ENCODE results near the gene PDCD11.
"Not testable (repeated sequence)": the region's sequence is repeated elsewhere in the genome, so short reads cannot be mapped to it uniquely, and the experiment has no call there.

DNA sequence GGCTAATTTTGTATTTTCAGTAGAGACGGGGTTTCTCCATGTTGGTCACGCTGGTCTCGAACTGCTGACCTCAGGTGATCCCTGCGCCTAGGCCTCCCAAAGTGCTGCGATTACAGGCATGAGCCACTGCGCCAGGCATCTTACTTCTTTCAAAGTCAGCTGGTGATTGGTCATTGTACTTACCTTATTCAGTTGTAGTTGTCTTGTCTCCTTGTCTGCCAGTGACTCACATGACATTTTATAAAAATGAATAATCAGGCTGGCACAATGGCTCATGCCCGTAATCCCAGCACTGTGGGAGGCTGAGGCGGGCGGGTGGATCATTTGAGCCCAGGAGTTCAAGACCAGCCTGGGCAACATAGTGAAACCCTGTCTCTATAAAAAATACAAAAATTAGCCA, 35.6 kb upstream of the PDCD11 start:
- TF ChIP-seq, protein P1, sequence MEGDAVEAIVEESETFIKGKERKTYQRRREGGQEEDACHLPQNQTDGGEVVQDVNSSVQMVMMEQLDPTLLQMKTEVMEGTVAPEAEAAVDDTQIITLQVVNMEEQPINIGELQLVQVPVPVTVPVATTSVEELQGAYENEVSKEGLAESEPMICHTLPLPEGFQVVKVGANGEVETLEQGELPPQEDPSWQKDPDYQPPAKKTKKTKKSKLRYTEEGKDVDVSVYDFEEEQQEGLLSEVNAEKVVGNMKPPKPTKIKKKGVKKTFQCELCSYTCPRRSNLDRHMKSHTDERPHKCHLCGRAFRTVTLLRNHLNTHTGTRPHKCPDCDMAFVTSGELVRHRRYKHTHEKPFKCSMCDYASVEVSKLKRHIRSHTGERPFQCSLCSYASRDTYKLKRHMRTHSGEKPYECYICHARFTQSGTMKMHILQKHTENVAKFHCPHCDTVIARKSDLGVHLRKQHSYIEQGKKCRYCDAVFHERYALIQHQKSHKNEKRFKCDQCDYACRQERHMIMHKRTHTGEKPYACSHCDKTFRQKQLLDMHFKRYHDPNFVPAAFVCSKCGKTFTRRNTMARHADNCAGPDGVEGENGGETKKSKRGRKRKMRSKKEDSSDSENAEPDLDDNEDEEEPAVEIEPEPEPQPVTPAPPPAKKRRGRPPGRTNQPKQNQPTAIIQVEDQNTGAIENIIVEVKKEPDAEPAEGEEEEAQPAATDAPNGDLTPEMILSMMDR (IDR thresholded peaks at IDR 0.05; ENCODE audit: low read length) = not testable (repeated sequence)
- TF ChIP-seq EZH2phosphoT487 (IDR thresholded peaks at IDR 0.05; ENCODE audit: low read length) = not testable (repeated sequence)
